HG03575 (cell line): ENCODE measurements around the gene SHISA4.
"Not testable (repeated sequence)": the region's sequence is repeated elsewhere in the genome, so short reads cannot be mapped to it uniquely, and the experiment has no call there.

Experiments used
- ATAC-seq: cut with Tn5 transposase; IDR thresholded peaks from one replicate; pipeline ENCODE4 v1.9.1; 2021; ENCODE audit not compliant: unreplicated experiment, insufficient number of reproducible peaks, low FRiP score; ENCODE audit errors: extremely low read depth

SHISA4 gene

DNA sequence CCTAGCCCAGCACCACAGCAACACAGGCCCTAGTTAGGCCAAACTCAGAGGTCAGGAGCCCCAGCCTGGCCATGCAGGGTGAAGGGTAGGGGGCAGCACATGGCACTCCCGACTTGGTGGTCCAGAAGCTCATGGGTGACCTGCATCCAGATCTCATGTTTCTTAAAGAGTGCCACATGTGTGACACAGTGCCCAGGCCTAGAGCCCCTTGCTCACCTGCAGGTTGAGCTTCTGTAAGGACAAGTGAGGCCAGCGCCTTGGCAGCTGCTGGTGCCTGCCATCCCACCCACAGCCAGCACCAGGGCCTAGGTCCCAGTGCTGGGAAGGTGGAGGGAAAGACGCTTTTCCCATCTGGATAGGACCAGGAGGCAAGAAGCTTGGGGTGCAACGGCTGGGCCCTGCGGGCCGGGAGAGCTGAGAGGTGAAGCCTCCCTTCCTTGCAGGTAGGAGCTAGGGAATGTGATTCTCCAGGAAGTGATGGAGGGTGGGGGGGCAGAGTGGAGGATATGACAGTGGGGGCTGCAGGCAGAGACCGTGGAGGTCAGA, 6.5 kb downstream of the SHISA4 start:
- ATAC-seq: no peak

DNA sequence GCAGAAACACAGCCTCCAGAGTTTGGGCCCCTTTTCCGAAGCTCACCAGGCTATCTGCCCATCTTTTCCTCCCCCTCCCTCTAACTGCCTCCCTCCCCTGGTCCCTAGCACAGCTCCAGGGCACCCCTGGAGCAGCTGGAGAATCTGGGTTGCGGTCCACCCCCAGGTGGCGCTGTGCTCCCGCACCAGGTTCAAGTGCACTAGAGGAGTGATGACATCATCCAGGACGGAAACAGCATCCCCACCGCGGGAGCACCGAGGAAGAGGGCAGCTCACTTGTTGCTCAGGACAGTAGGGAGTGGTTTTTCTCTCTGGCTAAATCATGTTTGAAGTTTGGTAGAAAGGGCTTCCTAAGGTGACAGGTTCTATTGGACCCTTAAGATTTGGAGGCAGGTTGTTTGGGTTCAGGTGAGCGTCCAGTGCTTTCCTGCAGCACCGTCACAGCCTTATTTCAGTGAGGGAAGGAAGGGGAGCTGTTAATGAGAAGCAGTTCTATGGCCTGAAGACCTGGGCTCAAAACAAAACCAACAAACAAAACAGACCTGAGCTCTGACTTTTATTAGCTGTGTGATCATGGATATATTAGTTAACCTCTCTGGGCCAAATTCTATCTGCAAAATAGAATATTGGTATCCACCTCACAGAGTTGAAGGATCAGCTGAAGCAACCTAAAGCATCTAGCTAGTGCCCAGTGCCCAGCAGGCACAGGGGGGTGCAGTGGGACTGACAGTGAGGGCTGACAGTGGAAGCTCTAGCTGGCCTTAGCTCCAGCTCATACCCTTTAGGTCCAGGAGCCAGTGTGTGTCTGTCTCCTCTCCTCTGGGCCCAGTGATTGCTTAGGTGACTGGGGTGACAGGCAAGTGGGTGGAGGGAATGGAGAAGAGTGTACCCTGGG, 7.5 kb downstream of the SHISA4 start:
- no peak for ATAC-seq

DNA sequence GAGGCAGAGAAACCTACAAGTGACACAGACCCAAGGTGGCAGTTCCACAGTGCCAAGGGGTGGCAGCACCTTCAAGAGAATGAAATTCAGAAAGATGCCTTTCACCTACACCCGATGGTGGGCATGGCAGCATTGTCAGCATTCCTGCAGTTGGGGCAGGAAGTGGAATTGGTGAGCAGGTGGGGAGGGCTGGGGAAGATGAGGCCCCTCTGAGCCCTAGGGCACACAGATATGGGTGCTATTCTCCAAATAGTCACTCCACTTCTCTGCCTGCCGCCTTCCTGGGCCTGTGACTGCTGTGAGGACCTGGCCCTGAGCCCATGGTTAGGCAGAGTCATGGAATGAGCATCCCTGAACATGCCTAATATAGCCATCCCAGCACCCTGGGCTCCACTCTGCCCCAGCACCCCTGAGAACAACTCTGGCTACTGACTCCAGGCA, 8.3 kb downstream of the SHISA4 start:
- no peak for ATAC-seq

DNA sequence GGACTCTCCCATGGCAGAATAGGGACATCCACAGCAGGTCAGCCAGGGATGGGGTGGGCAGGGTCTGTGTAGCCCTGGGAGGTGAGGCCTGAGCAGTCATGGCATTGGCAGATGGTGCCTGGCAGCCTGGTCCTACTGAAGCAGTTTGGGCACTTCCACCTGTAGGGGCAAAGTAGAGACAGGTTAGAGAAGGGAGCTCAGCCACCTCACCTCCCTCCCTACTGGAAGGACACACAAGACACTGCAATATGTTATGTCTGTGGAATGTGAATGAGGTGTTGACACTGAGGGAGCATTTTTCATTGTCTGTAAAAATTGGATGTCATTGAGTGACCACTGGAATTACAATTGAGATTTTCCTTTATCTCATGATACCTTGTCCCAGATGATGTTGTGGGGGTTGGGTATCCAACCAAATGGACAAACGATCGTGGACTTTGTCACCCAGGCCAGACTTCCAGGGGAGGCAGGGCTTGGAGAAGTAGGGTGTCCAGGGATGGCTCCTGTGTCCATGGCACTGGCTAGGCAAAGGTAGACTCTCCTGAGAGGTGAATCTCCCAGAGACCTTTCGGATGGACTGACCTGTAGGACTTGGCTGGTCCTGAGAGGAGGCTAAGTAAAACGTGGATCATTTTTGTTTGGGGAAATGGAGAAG, 9.7 kb downstream of the SHISA4 start:
- ATAC-seq: no peak

DNA sequence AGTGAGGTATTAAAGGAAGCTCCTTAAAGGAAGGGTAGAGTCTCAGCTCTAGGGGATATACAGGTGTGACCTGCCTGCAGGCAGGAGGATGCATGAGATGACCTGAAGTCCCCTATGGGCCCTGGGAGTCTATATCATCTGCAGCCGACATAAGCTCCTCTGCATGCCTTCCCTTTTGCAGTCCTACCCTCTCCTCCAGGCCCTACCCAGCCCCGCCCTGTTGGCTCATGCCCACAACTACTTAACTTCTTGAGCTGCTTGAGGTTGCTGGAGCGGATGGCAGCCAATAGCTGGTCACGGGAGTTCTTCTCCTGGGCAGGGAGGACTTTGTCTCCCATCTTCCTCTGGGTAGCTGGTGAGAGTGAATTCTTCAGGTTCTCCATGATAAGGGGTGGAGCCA, 10.3 kb downstream of the SHISA4 start:
- no peak for ATAC-seq

DNA sequence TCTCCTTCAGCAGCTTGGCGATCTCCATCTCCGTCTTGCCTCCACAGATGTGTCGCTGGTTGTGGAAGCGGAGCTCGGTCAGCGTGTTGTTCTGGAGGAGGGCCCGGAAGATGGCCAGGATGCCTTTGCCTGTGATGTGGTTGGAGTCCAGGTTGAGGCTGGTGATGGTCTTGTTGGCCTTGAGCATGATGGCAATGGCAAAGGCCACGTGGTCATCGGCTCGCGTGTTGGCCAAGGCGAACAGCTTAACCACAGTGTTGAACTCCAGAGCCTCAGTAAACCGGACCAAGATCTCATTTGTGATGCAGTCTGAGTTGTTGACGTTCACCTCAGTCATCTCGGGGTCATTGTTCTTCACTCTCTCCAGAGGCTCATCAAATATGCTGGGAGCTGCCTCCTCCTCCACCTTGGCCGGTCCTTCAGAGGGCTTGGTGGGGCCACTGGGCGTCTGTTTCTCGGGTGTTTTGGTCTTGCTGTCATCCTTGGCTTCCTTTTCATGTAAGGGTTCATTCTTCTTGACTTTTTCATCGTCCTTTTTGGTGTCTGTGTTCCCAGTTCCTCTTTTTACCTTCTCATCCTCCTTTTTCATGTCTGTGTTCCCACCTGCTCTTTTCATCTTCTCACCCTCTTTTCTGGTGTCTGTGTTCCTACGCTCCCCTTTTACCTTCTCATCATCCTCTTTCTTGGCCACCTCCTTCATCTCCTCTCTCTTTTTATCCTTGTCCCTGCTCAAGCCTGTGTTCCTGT, 11.2 kb downstream of the SHISA4 start:
- no peak for ATAC-seq

DNA sequence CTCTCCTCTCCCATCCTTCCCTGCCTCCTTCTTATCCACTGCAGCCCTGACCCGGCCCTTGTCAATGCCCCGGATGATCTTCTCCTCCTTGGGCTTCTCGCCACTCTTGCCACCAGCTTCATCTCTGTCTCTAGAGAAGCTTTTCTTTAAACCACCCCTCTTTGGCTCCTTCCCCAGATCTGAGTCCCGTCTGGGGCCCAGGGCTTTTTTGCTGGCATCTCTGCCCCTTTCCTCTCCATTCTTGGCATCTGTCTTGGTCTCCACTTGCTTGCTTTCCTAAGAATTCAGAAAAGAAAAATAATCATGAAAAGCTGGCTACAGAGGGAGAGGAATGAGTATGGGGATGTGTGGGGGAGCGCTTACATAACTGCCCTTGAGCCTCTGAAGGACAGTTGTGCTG, 11.8 kb downstream of the SHISA4 start:
- ATAC-seq: no peak

DNA sequence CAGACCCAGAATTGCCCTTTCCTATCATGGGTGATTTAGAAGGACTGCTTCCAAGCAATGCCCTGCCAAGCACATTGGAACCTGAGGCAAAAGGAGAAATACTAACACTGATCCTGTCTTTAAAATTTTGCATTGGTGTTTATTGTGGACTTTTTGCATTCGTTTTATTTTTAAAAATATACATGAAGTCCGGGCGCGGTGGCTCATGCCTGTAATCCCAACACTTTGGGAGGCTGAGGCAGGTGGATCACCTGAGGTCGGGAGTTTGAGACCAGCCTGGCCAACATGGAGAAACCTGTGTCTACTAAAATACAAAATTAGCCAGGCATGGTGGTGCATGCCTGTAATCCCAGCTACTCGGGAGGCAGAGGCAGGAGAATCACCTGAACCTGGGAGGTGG, 12.3 kb downstream of the SHISA4 start:
- ATAC-seq: not testable (repeated sequence)

DNA sequence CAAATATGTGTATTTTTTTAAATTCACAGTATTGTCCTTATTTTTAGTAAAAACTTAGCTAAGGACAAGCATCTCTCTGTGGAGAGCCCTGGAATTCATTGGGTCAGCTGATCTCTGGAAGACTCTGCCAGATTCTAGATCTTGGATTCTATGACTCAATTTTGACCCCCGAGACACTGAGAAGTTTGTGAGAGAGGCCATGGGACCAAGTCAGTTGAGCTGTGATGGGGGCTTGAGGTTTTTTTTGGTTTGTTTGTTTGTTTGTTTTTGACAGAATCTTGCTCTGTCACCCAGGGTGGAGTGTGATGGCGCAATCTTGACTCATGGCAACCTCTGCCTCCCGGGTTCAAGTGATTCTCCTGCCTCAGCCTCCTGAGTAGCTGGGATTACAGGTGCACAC, 13.5 kb downstream of the SHISA4 start:
- ATAC-seq: no peak

DNA sequence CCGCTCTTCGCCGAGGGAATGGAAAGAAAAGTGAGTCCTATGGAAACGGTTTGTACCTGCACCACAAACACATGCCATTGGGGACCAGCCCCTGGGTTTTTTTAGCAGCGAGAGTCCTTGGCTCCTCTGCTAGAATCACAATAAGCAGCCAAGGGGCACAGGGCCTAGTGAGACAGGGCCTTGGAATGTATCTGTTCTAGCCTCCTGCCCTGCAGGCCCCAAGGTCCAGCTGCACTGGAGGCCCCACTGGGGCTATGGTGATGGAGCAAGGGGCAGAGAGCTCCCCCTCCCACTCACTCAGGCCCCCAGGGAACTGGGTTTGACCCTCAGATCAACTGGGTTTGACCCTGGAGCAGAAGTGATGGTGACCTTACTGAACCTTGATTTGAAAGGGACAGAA, 14.4 kb downstream of the SHISA4 start:
- ATAC-seq: no peak

DNA sequence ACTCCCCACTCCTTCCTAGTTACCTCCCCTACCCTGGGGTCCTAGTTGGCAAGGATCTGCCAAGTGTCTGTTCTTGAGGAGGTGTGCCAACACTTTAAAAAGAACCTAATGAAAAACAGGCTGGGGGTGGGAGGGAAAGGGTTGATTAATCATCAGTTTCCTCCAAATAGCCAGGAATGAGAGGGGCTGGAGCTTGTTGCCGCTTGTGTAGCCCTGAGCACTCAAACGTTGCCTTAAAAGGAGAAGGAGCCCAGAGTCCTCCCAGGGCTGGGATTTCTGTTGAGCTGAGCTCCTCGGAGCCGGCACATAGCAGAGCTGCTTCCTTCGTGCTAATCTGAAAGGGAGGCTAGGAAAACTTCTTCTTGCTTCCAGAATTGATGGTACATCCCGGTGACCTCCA, 15.9 kb downstream of the SHISA4 start:
- ATAC-seq: no peak

DNA sequence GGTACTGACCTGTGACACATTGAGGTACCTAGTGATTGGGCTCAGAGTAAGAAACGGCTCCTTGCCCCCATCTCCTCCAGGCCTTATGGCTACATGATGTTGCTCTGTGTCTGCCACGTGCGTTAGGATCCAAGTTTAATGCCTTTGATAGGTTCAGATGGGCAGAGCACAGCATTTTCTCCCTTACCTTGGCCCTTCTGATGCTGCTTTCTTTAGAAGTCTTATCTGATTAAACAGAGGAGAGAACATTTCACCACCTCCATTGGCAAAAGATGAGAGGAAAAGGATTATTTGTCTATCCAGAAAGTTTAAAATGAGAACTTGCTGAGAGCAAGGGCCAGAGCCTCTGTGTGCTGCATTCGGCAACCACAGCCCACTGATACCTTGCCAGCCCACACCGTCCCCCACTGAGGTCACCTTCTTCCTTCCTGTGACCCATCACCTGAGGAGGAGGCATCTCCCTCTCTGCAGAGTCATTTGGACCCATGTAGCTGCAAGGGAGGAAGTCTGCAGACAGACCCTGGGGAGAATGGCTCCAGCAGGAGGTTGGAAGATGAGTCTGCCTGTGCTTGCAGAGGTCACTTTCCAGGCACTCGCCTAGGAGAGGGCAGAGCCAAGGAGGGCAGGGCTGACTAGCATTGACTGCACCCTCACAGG, 16.7 kb downstream of the SHISA4 start:
- ATAC-seq: no peak

DNA sequence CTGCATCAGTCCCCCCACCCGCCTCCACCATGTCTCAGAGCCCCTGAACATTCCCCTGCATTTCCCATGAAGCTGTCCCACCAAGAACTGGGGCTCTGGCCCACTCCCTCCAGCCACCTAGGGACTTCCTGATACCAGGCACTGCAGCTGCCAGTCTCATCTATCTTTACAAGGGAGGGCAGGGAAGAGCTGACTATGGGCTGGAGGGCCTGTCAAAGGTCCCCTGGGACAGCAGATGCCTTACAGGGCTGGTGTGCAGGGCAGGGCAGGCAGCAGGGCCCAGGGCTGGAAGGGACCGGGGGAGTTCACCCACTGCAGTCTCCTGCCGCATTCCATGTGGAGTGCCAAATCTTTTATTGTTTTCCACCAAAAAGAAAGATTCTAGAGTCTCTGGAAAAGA, 17.6 kb downstream of the SHISA4 start:
- no peak for ATAC-seq

DNA sequence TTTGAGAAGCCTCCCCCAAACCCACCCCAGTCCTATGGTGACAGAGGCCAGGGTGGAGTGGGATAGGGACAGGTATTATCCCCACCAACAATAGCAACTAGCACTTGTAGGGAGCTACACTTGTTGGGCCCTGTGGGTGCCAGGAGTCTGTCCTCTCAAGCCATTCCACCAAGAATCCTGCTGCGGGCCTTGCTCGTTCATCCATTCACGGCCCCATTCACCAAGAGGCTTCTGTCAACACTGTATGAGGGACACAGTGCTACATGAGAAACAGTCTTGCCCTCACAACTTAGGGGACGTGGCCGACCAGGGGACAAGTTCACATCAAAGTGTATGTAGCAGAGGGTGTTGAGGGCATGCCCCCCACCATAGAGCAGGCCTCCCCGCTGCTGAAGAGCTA, 18.9 kb downstream of the SHISA4 start:
- ATAC-seq: no peak

DNA sequence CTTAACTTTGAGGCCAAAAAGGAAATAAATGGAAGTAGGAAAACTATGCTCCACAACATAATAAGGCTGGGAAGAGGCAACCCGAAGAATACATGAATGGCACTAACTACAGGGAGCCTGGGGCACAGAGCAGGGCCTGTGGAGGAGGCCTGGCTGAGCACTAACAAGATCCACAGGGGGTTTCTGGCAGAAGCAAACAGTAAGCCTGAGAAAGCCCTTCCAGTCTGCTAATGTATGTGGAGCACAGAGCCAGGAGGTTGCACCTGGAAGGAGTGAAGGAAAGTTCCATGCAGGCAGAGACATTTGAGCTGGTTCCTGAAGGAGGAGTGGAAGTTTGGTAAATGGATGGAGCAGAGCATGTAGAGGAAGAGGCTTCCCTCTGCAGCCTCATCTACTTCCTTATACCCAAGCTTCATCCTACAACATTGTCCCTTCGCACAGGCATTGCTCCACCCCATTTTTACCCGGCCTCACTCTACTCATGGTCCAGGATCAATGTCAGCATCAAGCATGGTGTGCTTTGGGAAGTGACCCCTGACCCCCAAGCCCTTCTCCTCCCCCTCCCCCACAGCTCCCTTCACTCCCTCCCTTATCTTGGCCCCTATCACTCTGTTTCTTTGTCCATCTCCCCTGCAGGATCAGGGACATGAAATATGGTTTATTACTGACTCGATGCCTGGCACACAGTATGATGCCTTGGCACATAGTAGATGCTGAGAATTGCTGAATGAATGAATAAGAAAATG, 23.3 kb downstream of the SHISA4 start:
- no peak for ATAC-seq

DNA sequence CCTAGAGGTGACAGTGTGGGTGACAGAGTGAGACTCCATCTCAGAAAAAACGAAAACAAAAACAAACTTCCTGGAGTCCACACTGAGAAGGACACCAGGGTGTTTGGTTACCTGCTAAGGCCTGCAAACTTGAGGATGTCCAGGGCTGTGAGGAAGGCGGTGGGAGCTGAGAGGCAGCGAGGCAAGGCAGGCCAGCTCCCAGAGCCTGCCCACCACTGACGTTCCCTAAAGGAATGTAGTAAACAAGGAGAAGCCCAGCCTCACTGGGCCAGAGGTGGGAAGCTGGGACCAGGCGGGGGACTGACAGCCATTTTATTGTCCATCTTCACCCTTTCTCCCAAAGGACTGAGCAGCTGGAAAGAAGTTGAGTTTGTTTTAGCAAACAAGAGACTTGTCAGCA, 24.1 kb downstream of the SHISA4 start:
- no peak for ATAC-seq

DNA sequence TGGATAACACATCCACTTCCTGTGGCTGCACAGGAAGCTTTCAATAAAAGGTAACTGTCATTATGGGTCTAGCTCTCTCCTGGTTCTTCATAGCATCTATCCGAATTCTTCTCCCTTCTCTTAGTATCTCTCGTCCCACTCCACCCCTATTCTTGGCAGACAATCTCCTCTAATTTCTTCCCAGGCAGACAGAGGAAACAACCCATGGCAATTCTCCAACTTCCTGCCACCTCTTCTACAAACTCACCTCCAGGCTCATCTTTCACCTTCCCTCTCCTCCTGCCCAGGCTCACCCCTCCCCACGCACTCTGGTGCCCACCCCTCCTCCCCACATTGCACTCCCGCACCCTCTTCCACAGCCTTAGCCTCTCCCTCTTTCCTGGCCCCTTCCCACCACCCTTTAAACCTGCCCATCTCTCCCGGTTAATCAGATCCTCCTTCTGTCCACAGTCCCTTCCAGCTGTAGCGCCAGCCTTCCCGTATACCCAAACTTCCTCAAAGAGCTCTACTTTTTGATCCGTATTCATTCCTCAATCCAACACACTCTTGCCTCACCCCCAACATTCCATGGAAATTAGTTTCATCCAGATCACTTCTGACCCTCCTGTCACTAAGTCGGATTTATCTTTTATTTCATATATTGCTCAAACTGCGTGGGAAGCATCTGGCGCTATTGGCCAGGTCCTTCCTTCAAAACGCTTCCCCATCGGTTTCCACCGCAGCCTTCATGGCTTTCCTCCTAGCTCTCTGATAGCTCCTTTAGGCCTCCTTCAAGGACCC, 25.9 kb downstream of the SHISA4 start:
- ATAC-seq: no peak
